Testis (tissue), 3 donors: ENCODE measurements around the gene CLK2. TPM values are rescaled to one million over a fixed set of nuclear protein-coding genes. Genes with fewer than 3 reads are reported as not detected.

Experiments
- DNase-seq: peaks from one replicate; pipeline ENCODE4 v3.0.0-alpha.2; 2019
- H3K27ac ChIP-seq, 2 donors: fragments of 200-600 bp; sonication (generic); one replicate each; pipeline ENCODE4 v1.5.1; 2019
- H3K27me3 ChIP-seq: fragments of 200-600 bp; sonication (generic); one replicate; pipeline ENCODE4 v1.5.1; 2019
- H3K36me3 ChIP-seq: fragments of 200-600 bp; sonication (generic); one replicate; pipeline ENCODE4 v1.5.1; 2017; ENCODE audit warnings: low read depth; ENCODE audit errors: missing control alignments
- H3K4me1 ChIP-seq: fragments of 200-600 bp; sonication (generic); one replicate; pipeline ENCODE4 v1.5.1; 2019
- H3K4me3 ChIP-seq, 2 donors: fragments of 200-600 bp; sonication (generic); one replicate each; pipeline ENCODE4 v1.5.1; 2017 to 2019
- H3K9me3 ChIP-seq: fragments of 200-600 bp; sonication (generic); one replicate; pipeline ENCODE4 v1.5.1; 2017
- CTCF ChIP-seq, 3 experiments: fragments of 450-650 bp in 2 of 3; fragments of 200-600 bp in 1 of 3; sonication (generic) in 1 of 3; IDR thresholded peaks; one replicate each; pipeline ENCODE4 v1.5.1; 2016 to 2019; ENCODE audit warnings: antibody characterized with exemption in 3 of 3, mild to moderate bottlenecking in 2 of 3, moderate library complexity in 1 of 3
- POLR2A ChIP-seq: fragments of 450-650 bp; IDR thresholded peaks from one replicate; pipeline ENCODE4 v1.6.1; 2017; ENCODE audit warnings: antibody characterized with exemption, mild to moderate bottlenecking, moderate library complexity
- WGBS, 2 donors: methylation state at CpG; one replicate each; pipeline ENCODE4 v1.1.5; 2018; 5-methylcytosine and 5-hydroxymethylcytosine counted together
- intact Hi-C: fragments of 100-400 bp; cut with DNase I; formaldehyde crosslinking; loops from one replicate; pipeline ENCODE4 v1.15.1; 2023; ENCODE audit warnings: low total_unique reads
- polyA plus RNA-seq: library from polyadenylated mRNA; stranded (reverse); fragments of 350-450 nt; fragmentation: Illumina TruSeq; extraction: RNeasy Lipid Tissue Mini Kit (QIAGEN cat#74804); gene quantifications from one replicate; pipeline ENCODE4 v1.2.3, GENCODE V29; 2014; ENCODE audit warnings: low read depth, low replicate concordance; ENCODE audit not compliant: insufficient read depth
- total RNA-seq, 2 donors: library from RNA; depleted of rRNA; stranded (reverse); fragments of >200 nt; gene quantifications; one replicate each; pipeline ENCODE4 v1.2.3, GENCODE V29; 2016

CLK2 gene
- total and polyA plus RNA-seq, 3 donors from 2014 or later = 37.0 to 54.1 (median 52.8) TPM

GRCh38 chr1:155256058-155256852 lies 17.0 kb downstream of the CLK2 start:
- no peak for TF ChIP-seq POLR2A
- no peak for TF ChIP-seq CTCF (IDR thresholded peaks at IDR 0.05)
- intact Hi-C loops = loop anchor here (10.0 kb wide), 2 partner anchors 69 to 339 kb away; partner anchors contain the start of gene RUSC1
- 46 to 65% methylated on average over 19 to 20 of the region's 20 CpGs for WGBS, 2 donors
- no peaks in the 10 kb centered on the region for H3K9me3 ChIP-seq
- peak overlapping the region; percentile 88 to 96 for H3K27ac ChIP-seq
- no peaks in the 10 kb centered on the region for H3K36me3 ChIP-seq
- peaks cover 34% of the 10 kb centered on the region for H3K4me1 ChIP-seq
- DNase-seq = no peak
- H3K27me3 ChIP-seq = no peaks in the 10 kb centered on the region
- peak overlapping the region; percentile 85 to 86 for H3K4me3 ChIP-seq

DNA sequence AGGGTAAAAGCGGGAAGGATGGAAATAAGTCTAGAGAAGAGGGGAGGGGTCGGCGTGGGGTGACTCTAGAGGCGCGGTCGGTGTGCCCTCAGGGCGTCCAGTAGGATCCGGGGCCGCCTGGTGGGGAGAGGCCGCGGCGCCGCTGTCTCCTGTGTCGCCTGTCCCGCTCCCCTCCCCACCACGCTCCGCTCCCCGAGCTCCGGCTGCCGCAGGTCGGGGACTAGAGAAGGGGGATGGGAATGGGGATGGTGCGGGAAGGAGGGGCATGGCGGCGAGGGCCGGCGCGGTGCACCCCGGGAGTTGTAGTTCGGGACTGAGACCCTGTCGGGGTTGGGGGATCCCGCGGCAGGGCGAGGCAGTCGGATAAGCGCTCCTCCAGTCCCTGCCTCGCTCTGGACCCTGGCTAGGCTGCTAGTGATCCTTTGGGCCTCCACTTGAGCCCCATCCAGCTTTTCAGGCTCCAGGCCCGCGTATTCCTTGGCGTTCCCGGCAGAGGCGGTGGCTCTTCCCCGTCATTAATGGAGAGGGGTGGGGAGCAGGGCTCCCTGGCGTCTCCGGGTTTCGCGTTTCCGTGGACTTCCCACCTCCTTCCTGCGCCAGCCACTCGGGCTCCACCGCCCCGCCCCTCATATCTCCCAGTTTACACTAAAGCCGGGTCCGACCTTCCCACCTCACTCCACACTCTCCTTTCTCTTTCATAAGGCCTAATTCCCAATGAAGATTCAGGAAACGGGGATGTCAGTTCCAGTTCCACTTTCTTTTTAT lies 17.9 kb downstream of the CLK2 start, which contains the start of gene ENTREP3:
ENTREP3 (minus strand) TSS at position 241 of the 765 bp plus-strand sequence. CDS start 606 bp downstream, outside the sequence.
- H3K4me3 ChIP-seq = peak within 1 kb of the TSS; percentile 85 to 86
- no peaks in the 10 kb centered on the region for H3K9me3 ChIP-seq
- peak within 1 kb of the TSS; percentile 88 to 96 for H3K27ac ChIP-seq
- 0 to 1% methylated on average over 46 to 48 of the region's 54 CpGs for WGBS, 2 donors
- TF ChIP-seq POLR2A (no peak), CTCF (IDR thresholded peaks at IDR 0.05) (peak in 1 of 3 experiments; percentile 1)
- peak; percentile 93 for DNase-seq
- intact Hi-C loops = loop anchor here (10.0 kb wide), 2 partner anchors 69 to 339 kb away; partner anchors contain the start of gene RUSC1
- no peaks in the 10 kb centered on the region for H3K36me3 ChIP-seq
- H3K4me1 ChIP-seq = peaks cover 40% of the 10 kb centered on the region
- H3K27me3 ChIP-seq = no peaks in the 10 kb centered on the region

DNA sequence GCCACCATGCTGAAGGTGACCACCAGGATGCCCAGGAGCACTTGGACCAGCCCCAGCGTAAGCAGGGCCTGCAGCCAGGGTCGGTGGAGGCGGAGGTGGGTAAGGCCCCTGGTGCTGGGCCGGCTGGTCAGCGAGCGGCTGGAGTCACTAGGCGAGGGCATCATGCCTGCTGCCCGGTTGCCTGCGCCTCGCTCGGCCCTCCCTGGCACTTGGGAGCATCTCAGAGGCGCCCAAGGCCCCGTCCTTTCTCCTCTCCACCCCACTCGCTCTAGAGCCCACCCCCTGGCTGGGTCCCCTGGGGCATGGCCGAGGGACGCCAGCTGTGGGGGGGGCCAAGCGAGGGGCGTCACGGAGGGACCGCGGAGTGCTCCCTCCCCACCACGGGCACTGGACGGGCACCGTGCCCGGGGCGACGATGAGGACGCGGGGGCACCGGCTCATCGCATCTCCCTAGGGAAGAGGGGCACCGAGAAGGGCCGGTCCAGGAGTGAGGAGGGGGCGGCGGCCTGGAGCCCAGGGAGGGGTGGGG lies 18.5 kb downstream of the CLK2 start:
- H3K4me1 ChIP-seq = peaks cover 40% of the 10 kb centered on the region
- peak overlapping the region; percentile 88 to 96 for H3K27ac ChIP-seq
- TF ChIP-seq CTCF (IDR thresholded peaks at IDR 0.05) = no peak
- no peak for TF ChIP-seq POLR2A
- WGBS, 2 donors = 0 to 2% methylated on average over 20 to 29 of the region's 35 CpGs
- H3K27me3 ChIP-seq = no peaks in the 10 kb centered on the region
- intact Hi-C loops = loop anchor here (10.0 kb wide), 2 partner anchors 70 to 340 kb away; partner anchors contain the start of gene RUSC1
- no peaks in the 10 kb centered on the region for H3K9me3 ChIP-seq
- no peak for DNase-seq
- peak overlapping the region; percentile 85 to 86 for H3K4me3 ChIP-seq
- H3K36me3 ChIP-seq = no peaks in the 10 kb centered on the region

GRCh38 chr1:155254228-155254713 lies 19.0 kb downstream of the CLK2 start:
- H3K27ac ChIP-seq = peak overlapping the region; percentile 88 to 96
- WGBS, 2 donors = 40 to 50% methylated on average over 2 to 11 of the region's 12 CpGs
- peaks cover 40% of the 10 kb centered on the region for H3K4me1 ChIP-seq
- H3K27me3 ChIP-seq = no peaks in the 10 kb centered on the region
- TF ChIP-seq POLR2A (no peak), CTCF (IDR thresholded peaks at IDR 0.05) (no peak)
- H3K9me3 ChIP-seq = no peaks in the 10 kb centered on the region
- intact Hi-C loops = loop anchor here (10.0 kb wide), 2 partner anchors 71 to 341 kb away; partner anchors contain the start of gene RUSC1
- no peaks in the 10 kb centered on the region for H3K36me3 ChIP-seq
- no peak for DNase-seq
- H3K4me3 ChIP-seq = peak overlapping the region; percentile 85 to 86
